ENCODE results near the gene BCAS4.

- TF ChIP-seq, protein P1, sequence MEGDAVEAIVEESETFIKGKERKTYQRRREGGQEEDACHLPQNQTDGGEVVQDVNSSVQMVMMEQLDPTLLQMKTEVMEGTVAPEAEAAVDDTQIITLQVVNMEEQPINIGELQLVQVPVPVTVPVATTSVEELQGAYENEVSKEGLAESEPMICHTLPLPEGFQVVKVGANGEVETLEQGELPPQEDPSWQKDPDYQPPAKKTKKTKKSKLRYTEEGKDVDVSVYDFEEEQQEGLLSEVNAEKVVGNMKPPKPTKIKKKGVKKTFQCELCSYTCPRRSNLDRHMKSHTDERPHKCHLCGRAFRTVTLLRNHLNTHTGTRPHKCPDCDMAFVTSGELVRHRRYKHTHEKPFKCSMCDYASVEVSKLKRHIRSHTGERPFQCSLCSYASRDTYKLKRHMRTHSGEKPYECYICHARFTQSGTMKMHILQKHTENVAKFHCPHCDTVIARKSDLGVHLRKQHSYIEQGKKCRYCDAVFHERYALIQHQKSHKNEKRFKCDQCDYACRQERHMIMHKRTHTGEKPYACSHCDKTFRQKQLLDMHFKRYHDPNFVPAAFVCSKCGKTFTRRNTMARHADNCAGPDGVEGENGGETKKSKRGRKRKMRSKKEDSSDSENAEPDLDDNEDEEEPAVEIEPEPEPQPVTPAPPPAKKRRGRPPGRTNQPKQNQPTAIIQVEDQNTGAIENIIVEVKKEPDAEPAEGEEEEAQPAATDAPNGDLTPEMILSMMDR (conservative IDR thresholded peaks at IDR 0.05 in 1 of 2, IDR thresholded peaks at IDR 0.05 in 1 of 2; ENCODE audit: low read depth in 1 of 2, low read length in 2 of 2), result no peak
- no peak for TF ChIP-seq EZH2 (IDR thresholded peaks at IDR 0.05; ENCODE audit: low read length, missing control alignments)
These were observed 27.1 kb downstream of the BCAS4 start for GRCh38 chr20:50821994-50822393.

All from fibroblast of lung (primary cell).